ENCODE data around the gene AP2B1.

AP2B1 gene

DNA sequence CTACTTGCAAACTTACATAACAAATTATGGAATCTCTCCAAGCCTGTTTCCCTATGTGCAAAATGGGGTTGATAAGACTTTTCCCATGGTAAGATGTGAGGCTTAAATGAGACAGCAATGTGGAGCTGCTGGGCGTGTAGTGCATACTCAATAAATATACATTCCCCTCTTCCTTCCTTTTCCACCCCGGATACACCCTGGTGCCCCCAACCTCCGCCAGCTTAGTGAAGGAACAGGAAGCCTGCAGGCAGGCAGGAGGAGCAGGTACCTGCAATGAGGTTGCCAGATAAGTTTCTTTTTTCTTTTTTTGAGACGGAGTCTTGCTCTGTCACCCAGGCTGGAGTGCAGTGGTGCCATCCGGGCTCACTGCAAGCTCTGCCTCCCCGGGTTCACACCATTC, 188.5 kb downstream of the AP2B1 start:
- TF ChIP-seq, protein P1, sequence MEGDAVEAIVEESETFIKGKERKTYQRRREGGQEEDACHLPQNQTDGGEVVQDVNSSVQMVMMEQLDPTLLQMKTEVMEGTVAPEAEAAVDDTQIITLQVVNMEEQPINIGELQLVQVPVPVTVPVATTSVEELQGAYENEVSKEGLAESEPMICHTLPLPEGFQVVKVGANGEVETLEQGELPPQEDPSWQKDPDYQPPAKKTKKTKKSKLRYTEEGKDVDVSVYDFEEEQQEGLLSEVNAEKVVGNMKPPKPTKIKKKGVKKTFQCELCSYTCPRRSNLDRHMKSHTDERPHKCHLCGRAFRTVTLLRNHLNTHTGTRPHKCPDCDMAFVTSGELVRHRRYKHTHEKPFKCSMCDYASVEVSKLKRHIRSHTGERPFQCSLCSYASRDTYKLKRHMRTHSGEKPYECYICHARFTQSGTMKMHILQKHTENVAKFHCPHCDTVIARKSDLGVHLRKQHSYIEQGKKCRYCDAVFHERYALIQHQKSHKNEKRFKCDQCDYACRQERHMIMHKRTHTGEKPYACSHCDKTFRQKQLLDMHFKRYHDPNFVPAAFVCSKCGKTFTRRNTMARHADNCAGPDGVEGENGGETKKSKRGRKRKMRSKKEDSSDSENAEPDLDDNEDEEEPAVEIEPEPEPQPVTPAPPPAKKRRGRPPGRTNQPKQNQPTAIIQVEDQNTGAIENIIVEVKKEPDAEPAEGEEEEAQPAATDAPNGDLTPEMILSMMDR (IDR thresholded peaks at IDR 0.05; ENCODE audit: low read depth, low read length) = no peak
- DNase-seq = no peak
- no peak overlapping the region for H3K4me3 ChIP-seq (ENCODE audit: low read depth, low read length)
- H3K27ac ChIP-seq = no peak overlapping the region
- H3K9me3 ChIP-seq (ENCODE audit: severe bottlenecking) = no peaks in the 10 kb centered on the region
- no peaks in the 10 kb centered on the region for H3K36me3 ChIP-seq
- no peaks in the 10 kb centered on the region for H3K27me3 ChIP-seq (ENCODE audit: insufficient read depth, low read depth, severe bottlenecking)

Data from WERI-Rb-1 (cell line).